Right lobe of liver (tissue), 6 donors: ENCODE measurements around the gene PTP4A2. TPM values are rescaled to one million over a fixed set of nuclear protein-coding genes. Genes with fewer than 3 reads are reported as not detected.
A peak's percentile ranks its signal among the peaks of the same experiment; 100 is the strongest.

Experiments
- ATAC-seq, 4 donors: fragments of 200-7000 bp; cut with Tn5 transposase; one replicate each; pipeline ENCODE4 v1.9.1; 2020; ENCODE audit warnings: mild to moderate bottlenecking in 4 of 4, moderate library complexity in 4 of 4
- DNase-seq, 3 donors: peaks; one replicate each; pipeline ENCODE4 v3.0.0-alpha.2; 2020
- H3K27ac ChIP-seq, 3 donors: fragments of 200-600 bp; one replicate each; pipeline ENCODE4 v1.8.0; 2022
- H3K27me3 ChIP-seq, 2 donors: fragments of 200-600 bp; one replicate each; pipeline ENCODE4 v1.8.0; 2022
- H3K36me3 ChIP-seq, 4 donors: fragments of 200-600 bp; sonication (generic) in 1 of 4; one replicate each; pipeline versions ENCODE4 v1.5.1 to v1.8.0; 2017 to 2022; ENCODE audit warnings: control low read depth in 1 of 4
- H3K4me1 ChIP-seq, 4 donors: fragments of 200-600 bp; sonication (generic) in 1 of 4; one replicate each; pipeline versions ENCODE4 v1.5.1 to v1.8.0; 2017 to 2022; ENCODE audit warnings: control low read depth in 1 of 4
- H3K4me3 ChIP-seq, 3 donors: fragments of 200-600 bp; one replicate each; pipeline ENCODE4 v1.8.0; 2022
- H3K9me3 ChIP-seq, 4 donors: fragments of 200-600 bp; sonication (generic) in 1 of 4; one replicate each; pipeline versions ENCODE4 v1.5.1 to v1.8.0; 2017 to 2022; ENCODE audit warnings: control low read depth in 1 of 4
- CTCF ChIP-seq, 4 donors: fragments of 200-600 bp in 3 of 4; fragments of 450-650 bp in 1 of 4; IDR thresholded peaks; one replicate each; pipeline versions ENCODE4 v1.5.1 to v1.8.0; 2016 to 2022; ENCODE audit warnings: antibody characterized with exemption in 4 of 4, mild to moderate bottlenecking in 2 of 4
- POLR2A ChIP-seq: fragments of 450-650 bp; IDR thresholded peaks from one replicate; pipeline ENCODE4 v1.6.1; 2017; ENCODE audit warnings: antibody characterized with exemption, mild to moderate bottlenecking
- WGBS: methylation state at CpG from one replicate; pipeline ENCODE4 v1.1.6; 2018; ENCODE audit warnings: low coverage, low lambda C conversion rate; ENCODE audit not compliant: insufficient coverage; ENCODE audit errors: missing lambda C conversion rate; 5-methylcytosine and 5-hydroxymethylcytosine counted together
- intact Hi-C, 2 donors: fragments of 100-400 bp; cut with DNase I; formaldehyde crosslinking; loops; one replicate each; pipeline versions ENCODE4 v1.11.2 to v1.14.1; 2022
- total RNA-seq, 6 experiments: library from RNA; depleted of rRNA in 2 of 6; stranded (reverse); fragments of >200 nt in 2 of 6; fragmentation: NEBNext Ultra II Directional in 3 of 6; extraction: Animal tissue kit (Norgen Biotek cat#: 25700) in 3 of 6; gene quantifications; one replicate each; pipeline versions ENCODE4 v1.1.0 to v1.2.4, GENCODE V29; 2016 to 2023
- donor health status: DM: no; HTN: yes; CAD: no.
- donor health status: DM: no; HTN: no; CAD: no.
- donor health status: DM: no; HTN: no; CAD: no.
- donor health status: DM: no; HTN: yes; CAD: no.
- donor health status: DM: no; HTN: yes; CAD: no.

PTP4A2 gene
- total RNA-seq, 6 experiments from 2014 or later: 66.3 to 143 (median 117) TPM

GRCh38 chr1:31920956-31921355, 17.2 kb downstream of the PTP4A2 start:
- intact Hi-C loops: no loop called here
- DNase-seq: no peak
- WGBS: 44% methylated on average over 2 of the region's 2 CpGs
- ATAC-seq: peak in 1 of 4 donors; percentile 31
- Histone ChIP-seq H3K4me3 (no peak overlapping the region), H3K4me1 (peaks cover 0 to 42% (median 9%) of the 10 kb centered on the region in 4 donors), H3K36me3 (peaks cover 0 to 13% (median 3%) of the 10 kb centered on the region in 4 donors), H3K27ac (no peak overlapping the region), H3K27me3 (no peaks in the 10 kb centered on the region), H3K9me3 (no peaks in the 10 kb centered on the region)
- TF ChIP-seq CTCF (IDR thresholded peaks at IDR 0.05): no peak
- no peak for TF ChIP-seq POLR2A

GRCh38 chr1:31919591-31919990, 18.6 kb downstream of the PTP4A2 start:
- Histone ChIP-seq H3K27me3 (no peaks in the 10 kb centered on the region), H3K9me3 (no peaks in the 10 kb centered on the region), H3K27ac (no peak overlapping the region), H3K36me3 (peaks cover 0 to 13% (median 11%) of the 10 kb centered on the region in 4 donors), H3K4me1 (peaks cover 0 to 30% (median 2%) of the 10 kb centered on the region in 4 donors), H3K4me3 (no peak overlapping the region)
- WGBS: 90% methylated on average over 8 of the region's 10 CpGs
- DNase-seq (no peak), ATAC-seq (no peak)
- no peak for TF ChIP-seq POLR2A
- no peak for TF ChIP-seq CTCF (IDR thresholded peaks at IDR 0.05)
- intact Hi-C loops: no loop called here

- ATAC-seq: no peak
- intact Hi-C loops: no loop called here
- Histone ChIP-seq H3K9me3 (no peaks in the 10 kb centered on the region), H3K36me3 (peaks cover 0 to 13% (median 11%) of the 10 kb centered on the region in 4 donors), H3K27me3 (no peaks in the 10 kb centered on the region), H3K4me3 (no peak overlapping the region), H3K4me1 (peaks cover 0 to 31% (median 10%) of the 10 kb centered on the region in 4 donors), H3K27ac (no peak overlapping the region)
- no peak for TF ChIP-seq CTCF (IDR thresholded peaks at IDR 0.05)
- TF ChIP-seq POLR2A: no peak
- DNase-seq: no peak
- WGBS: 88% methylated on average over 4 of the region's 4 CpGs
Measured at GRCh38 chr1:31915438-31915837, 22.7 kb downstream of the PTP4A2 start.

GRCh38 chr1:31913968-31914367, 24.2 kb downstream of the PTP4A2 start:
- H3K27me3 ChIP-seq: no peaks in the 10 kb centered on the region
- peak overlapping the region in 1 of 3 donors; percentile 79 for H3K27ac ChIP-seq
- intact Hi-C loops: no loop called here
- 100% methylated on average over 1 of the region's 3 CpGs for WGBS
- ATAC-seq: no peak
- DNase-seq: no peak
- peaks cover 0 to 37% (median 12%) of the 10 kb centered on the region in 4 donors for H3K4me1 ChIP-seq
- no peak overlapping the region for H3K4me3 ChIP-seq
- TF ChIP-seq POLR2A: no peak
- no peak for TF ChIP-seq CTCF (IDR thresholded peaks at IDR 0.05)
- H3K36me3 ChIP-seq: peaks cover under 1 to 18% (median 14%) of the 10 kb centered on the region in 4 donors
- no peaks in the 10 kb centered on the region for H3K9me3 ChIP-seq

- ATAC-seq (no peak), DNase-seq (no peak)
- Histone ChIP-seq H3K9me3 (no peaks in the 10 kb centered on the region), H3K27me3 (no peaks in the 10 kb centered on the region), H3K4me3 (no peak overlapping the region), H3K36me3 (peaks cover 9 to 26% (median 15%) of the 10 kb centered on the region in 4 donors), H3K4me1 (peaks cover 0 to 30% (median 12%) of the 10 kb centered on the region in 4 donors), H3K27ac (peak overlapping the region in 1 of 3 donors; percentile 79)
- TF ChIP-seq CTCF (IDR thresholded peaks at IDR 0.05): no peak
- no peak for TF ChIP-seq POLR2A
- WGBS: 75% methylated on average over 1 of the region's 1 CpG
- intact Hi-C loops: no loop called here
Measured at GRCh38 chr1:31912839-31913239, 25.3 kb downstream of the PTP4A2 start.
